ENCODE data around the gene ELF4. TPM values are rescaled to one million over a fixed set of nuclear protein-coding genes. Genes with fewer than 3 reads are reported as not detected.

Gene ELF4
- total and polyA plus RNA-seq, 9 of the 15 experiments (the other 6 are each of a cell fraction or from before 2014, with no cell fraction given) = 5.9 to 55.8 (median 25.2) TPM

DNA sequence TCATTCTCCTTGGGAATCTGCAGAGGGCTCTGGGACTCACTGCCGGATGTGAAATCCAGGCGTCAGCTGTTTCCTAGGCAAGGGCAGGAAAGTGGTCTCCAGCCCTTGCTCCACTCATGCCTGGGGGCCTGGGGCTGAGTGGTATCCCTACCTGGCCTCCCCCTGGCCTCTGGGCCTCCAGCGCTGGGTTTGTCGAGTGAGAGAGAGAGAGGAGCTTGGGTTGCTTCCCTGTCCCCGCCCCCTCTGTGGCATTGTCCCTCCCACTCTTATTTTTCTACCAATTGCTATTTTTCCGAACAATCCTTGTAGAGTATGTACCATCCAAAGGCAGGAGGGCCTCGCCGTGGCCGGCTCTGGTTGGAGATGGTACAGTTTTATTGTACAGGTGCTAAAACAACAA is 53.1 kb downstream of the ELF4 start (continued):
- TF ChIP-seq KAT7 (CRISPR knock-in tag; IDR thresholded peaks at IDR 0.05; ENCODE audit: borderline replicate concordance) = no peak

DNA sequence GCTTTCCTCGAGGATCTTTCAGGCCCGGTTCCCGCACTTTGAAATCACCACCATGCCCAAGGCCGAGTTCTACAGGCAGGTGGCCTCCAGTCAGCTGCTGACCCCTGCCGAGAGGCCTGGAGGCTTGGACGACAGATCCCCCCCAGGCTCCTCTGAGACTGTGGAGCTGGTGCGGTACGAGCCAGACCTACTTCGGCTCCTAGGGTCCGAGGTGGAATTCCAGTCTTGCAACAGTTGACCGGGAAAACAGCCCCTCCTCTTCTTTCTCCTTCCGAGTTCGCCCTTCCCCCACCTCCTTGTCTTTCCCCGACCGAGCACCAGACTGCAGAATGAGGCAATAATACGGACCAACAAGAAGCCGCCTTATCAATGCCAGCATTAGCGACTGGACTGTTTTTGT is 54.4 kb downstream of the ELF4 start:
- CTCF ChIA-PET (ENCODE audit: low intra/inter-chr PET ratio) = no interaction called here
- no peak for TF ChIP-seq ZNF696 (CRISPR knock-in tag; conservative IDR thresholded peaks at IDR 0.05)
- TF ChIP-seq ZNF408 (CRISPR knock-in tag; IDR thresholded peaks at IDR 0.05; ENCODE audit: low read depth) = no peak
- no peak for TF ChIP-seq MLLT1 (IDR thresholded peaks at IDR 0.05)
- TF ChIP-seq CHD7 (IDR thresholded peaks at IDR 0.05; ENCODE audit: low read depth, low read length) = no peak
- TF ChIP-seq YY1 (IDR thresholded peaks at IDR 0.05; ENCODE audit: borderline replicate concordance in 1 of 3, control insufficient read depth in 1 of 3, extremely low read depth in 1 of 3, insufficient read depth in 3 of 3, insufficient read length in 1 of 3, insufficient replicate concordance in 2 of 3, low read depth in 1 of 3, low read length in 2 of 3) = no peak
- no peak for TF ChIP-seq DMBX1 (CRISPR knock-in tag; IDR thresholded peaks at IDR 0.05; ENCODE audit: borderline replicate concordance)

More for the DNA sequence above, 54.4 kb downstream of the ELF4 start:
- POLR2A ChIA-PET = interaction anchor here (0.7 to 1.4 kb wide), 3 partner anchors 10 to 120 kb away, joined by 3 to 4 read pairs (median 3); no protein-coding TSS in a partner anchor
- H3K27ac ChIP-seq (ENCODE audit: extremely low read depth, low read depth, low read length) = no peak overlapping the region
- intact Hi-C loops (cut with micrococcal nuclease) = no loop called here
- H4K20me1 ChIP-seq (replicated peaks; ENCODE audit: control insufficient read depth, insufficient read depth, low read length) = no peaks in the 10 kb centered on the region
- no peak overlapping the region for H3K4me2 ChIP-seq (ENCODE audit: insufficient read depth, low read length)
- in situ Hi-C loops (cut with MboI) = no loop called here
- no TSS peak for BruUV-seq (replicated peaks)
- H3K4me1 ChIP-seq (replicated peaks in 1 of 2; ENCODE audit: control insufficient read depth in 2 of 2, insufficient read depth in 2 of 2, low read length in 2 of 2) = peaks cover 0 to 17% of the 10 kb centered on the region in 2 experiments; a peak in 2 of 5 replicates
- DNase-seq (ENCODE audit: extremely low read depth in 1 of 4, low spot score in 3 of 4) (no peak), FAIRE-seq (no peak), ATAC-seq (no peak)
- no peak overlapping the region for H2AFZ ChIP-seq (ENCODE audit: low read depth, low read length)
- no peaks in the 10 kb centered on the region for H3K9me1 ChIP-seq (ENCODE audit: control insufficient read depth, insufficient read depth, low read length)
- H3K9me3 ChIP-seq (replicated peaks; ENCODE audit: control insufficient read depth, insufficient read depth, low read depth, low read length) = no peaks in the 10 kb centered on the region
- no peaks in the 10 kb centered on the region for H3K27me3 ChIP-seq (ENCODE audit: control insufficient read depth in 2 of 2, insufficient read depth in 2 of 2, low read length in 2 of 2)
- H3K4me3 ChIP-seq = no peak overlapping the region
- WGBS (ENCODE audit: insufficient coverage, low coverage, missing lambda C conversion rate) = 81% methylated on average over 12 of the region's 18 CpGs
- peaks cover 48% of the 10 kb centered on the region for H3K36me3 ChIP-seq (ENCODE audit: control insufficient read depth, insufficient read depth, low read length)
- no peak overlapping the region for H3K9ac ChIP-seq (ENCODE audit: insufficient read depth in 1 of 2, low read depth in 2 of 2, low read length in 2 of 2)
- H3K79me2 ChIP-seq (ENCODE audit: control insufficient read depth, insufficient read depth, low read length) = no peaks in the 10 kb centered on the region

Measured in K562 (cell line).